ENCODE results near the gene ASIC2. TPM values are rescaled to one million over a fixed set of nuclear protein-coding genes. Genes with fewer than 3 reads are reported as not detected.

ASIC2 gene
- total and polyA plus RNA-seq, 9 of the 15 experiments (the other 6 are each of a cell fraction or from before 2014, with no cell fraction given), result not detected

- Histone ChIP-seq H2AFZ (ENCODE audit: low read depth, low read length) (no peak overlapping the region), H3K4me2 (ENCODE audit: insufficient read depth, low read length) (no peak overlapping the region), H3K79me2 (ENCODE audit: control insufficient read depth, insufficient read depth, low read length) (no peaks in the 10 kb centered on the region), H3K9ac (ENCODE audit: insufficient read depth in 1 of 2, low read depth in 2 of 2, low read length in 2 of 2) (no peak overlapping the region), H4K20me1 (replicated peaks; ENCODE audit: control insufficient read depth, insufficient read depth, low read length) (peaks cover 3% of the 10 kb centered on the region; the same call in 1 of the 2 replicates), H3K9me3 (replicated peaks; ENCODE audit: control insufficient read depth, insufficient read depth, low read depth, low read length) (no peaks in the 10 kb centered on the region), H3K36me3 (ENCODE audit: control insufficient read depth, insufficient read depth, low read length) (no peaks in the 10 kb centered on the region), H3K9me1 (ENCODE audit: control insufficient read depth, insufficient read depth, low read length) (no peaks in the 10 kb centered on the region), H3K27ac (ENCODE audit: extremely low read depth, low read depth, low read length) (no peak overlapping the region), H3K4me1 (replicated peaks in 1 of 2; ENCODE audit: control insufficient read depth in 2 of 2, insufficient read depth in 2 of 2, low read length in 2 of 2) (no peaks in the 10 kb centered on the region), H3K4me3 (no peak overlapping the region), H3K27me3 (ENCODE audit: control insufficient read depth in 2 of 2, insufficient read depth in 2 of 2, low read length in 2 of 2) (peaks cover 10 to 37% of the 10 kb centered on the region in 2 experiments; a peak in 4 of 5 replicates)
- no TSS peak for BruUV-seq (replicated peaks)
- FAIRE-seq (no peak), ATAC-seq (no peak), DNase-seq (ENCODE audit: extremely low read depth in 1 of 4, low spot score in 3 of 4) (no peak)
- WGBS (ENCODE audit: insufficient coverage, low coverage, missing lambda C conversion rate), result 11% methylated on average over 1 of the region's 1 CpG
- TF ChIP-seq ZNF224 (CRISPR knock-in tag; IDR thresholded peaks at IDR 0.05), result no peak
- TF ChIP-seq ATF1 (CRISPR knock-in tag; IDR thresholded peaks at IDR 0.05), result no peak
- TF ChIP-seq ATF1 (tag; IDR thresholded peaks at IDR 0.05), result no peak
- no peak for TF ChIP-seq ARID4B (CRISPR knock-in tag; IDR thresholded peaks at IDR 0.05)
- TF ChIP-seq CGGBP1 (CRISPR knock-in tag; IDR thresholded peaks at IDR 0.05), result no peak
- TF ChIP-seq TARDBP (IDR thresholded peaks at IDR 0.05), result no peak
- TF ChIP-seq ZBTB9 (CRISPR knock-in tag; IDR thresholded peaks at IDR 0.05), result no peak
- no peak for TF ChIP-seq KDM4B (IDR thresholded peaks at IDR 0.05; ENCODE audit: borderline replicate concordance in 2 of 2, low read depth in 1 of 2)
- no peak for TF ChIP-seq TEAD4 (IDR thresholded peaks at IDR 0.05; ENCODE audit: low read length)
- no peak for TF ChIP-seq TEAD4 (CRISPR knock-in tag; IDR thresholded peaks at IDR 0.05; ENCODE audit: borderline replicate concordance)
- TF ChIP-seq ZNF253 (CRISPR knock-in tag; conservative IDR thresholded peaks at IDR 0.05), result no peak
- TF ChIP-seq HDAC6 (IDR thresholded peaks at IDR 0.05; ENCODE audit: low read depth, low read length), result no peak
- no peak for TF ChIP-seq SMARCB1 (IDR thresholded peaks at IDR 0.05; ENCODE audit: insufficient read length, low read depth)
- no peak for TF ChIP-seq ZNF507 (tag; conservative IDR thresholded peaks at IDR 0.05)
- no peak for TF ChIP-seq HLTF (IDR thresholded peaks at IDR 0.05)
- no peak for TF ChIP-seq SIN3A (IDR thresholded peaks at IDR 0.05; ENCODE audit: borderline replicate concordance in 2 of 2, control insufficient read depth in 1 of 2, low read depth in 2 of 2, low read length in 2 of 2)
- in situ Hi-C loops (cut with MboI), result no loop called here
- intact Hi-C loops (cut with micrococcal nuclease), result no loop called here
- ChIA-PET CTCF (ENCODE audit: low intra/inter-chr PET ratio) (no interaction called here), POLR2A (no interaction called here)
These were observed 242.4 kb downstream of the ASIC2 start for GRCh38 chr17:33050611-33051140.
